ENCODE measurements around the gene TRIM41. TPM values are rescaled to one million over a fixed set of nuclear protein-coding genes. Genes with fewer than 3 reads are reported as not detected.
A peak's percentile ranks its signal among the peaks of the same experiment; 100 is the strongest.

TRIM41 gene
- total and polyA plus RNA-seq, 9 of the 15 experiments (the other 6 are each of a cell fraction or from before 2014, with no cell fraction given): 1.8 to 47.6 (median 20.9) TPM

- TF ChIP-seq MYNN (IDR thresholded peaks at IDR 0.05) (no peak), MYNN (CRISPR knock-in tag; IDR thresholded peaks at IDR 0.05) (no peak), ZNF277 (CRISPR knock-in tag; IDR thresholded peaks at IDR 0.05; ENCODE audit: borderline replicate concordance) (no peak), ZKSCAN1 (IDR thresholded peaks at IDR 0.05; ENCODE audit: low read depth, low read length) (no peak), NFRKB (IDR thresholded peaks at IDR 0.05; ENCODE audit: low read depth) (peak; percentile 56; the same call in 1 of the 2 replicates), MCM2 (IDR thresholded peaks at IDR 0.05; ENCODE audit: low read depth) (no peak), ZNF280B (CRISPR knock-in tag; IDR thresholded peaks at IDR 0.05) (no peak), DPF2 (IDR thresholded peaks at IDR 0.05) (peak; percentile 58), ZNF668 (CRISPR knock-in tag; IDR thresholded peaks at IDR 0.05) (no peak), ZBTB7A (IDR thresholded peaks at IDR 0.05; ENCODE audit: borderline replicate concordance, control insufficient read depth, low read depth, low read length) (peak; percentile 75; the same call in 1 of the 2 replicates), CTCF (IDR thresholded peaks at IDR 0.05 in 2 of 3, conservative IDR thresholded peaks at IDR 0.05 in 1 of 3; ENCODE audit: insufficient read depth in 2 of 3, low read depth in 1 of 3, low read length in 3 of 3) (peak in 1 of 3 experiments; percentile 5; a peak in 1 of 6 replicates), THAP12 (CRISPR knock-in tag; IDR thresholded peaks at IDR 0.05) (no peak), IRF9 (tag; IDR thresholded peaks at IDR 0.05) (no peak), YY1 (IDR thresholded peaks at IDR 0.05; ENCODE audit: borderline replicate concordance in 1 of 3, control insufficient read depth in 1 of 3, extremely low read depth in 1 of 3, insufficient read depth in 3 of 3, insufficient read length in 1 of 3, insufficient replicate concordance in 2 of 3, low read depth in 1 of 3, low read length in 2 of 3) (peak in 2 of 3 experiments; percentile 32 to 76), ZNF41 (CRISPR knock-in tag; conservative IDR thresholded peaks at IDR 0.05) (no peak), ATF4 (CRISPR knock-in tag; IDR thresholded peaks at IDR 0.05) (no peak)
These were observed 6.8 kb upstream of the TRIM41 start (continued) for GRCh38 chr5:181215997-181216989.

Measured in K562 (cell line).